ENCODE data around the gene TCHP.

DNA sequence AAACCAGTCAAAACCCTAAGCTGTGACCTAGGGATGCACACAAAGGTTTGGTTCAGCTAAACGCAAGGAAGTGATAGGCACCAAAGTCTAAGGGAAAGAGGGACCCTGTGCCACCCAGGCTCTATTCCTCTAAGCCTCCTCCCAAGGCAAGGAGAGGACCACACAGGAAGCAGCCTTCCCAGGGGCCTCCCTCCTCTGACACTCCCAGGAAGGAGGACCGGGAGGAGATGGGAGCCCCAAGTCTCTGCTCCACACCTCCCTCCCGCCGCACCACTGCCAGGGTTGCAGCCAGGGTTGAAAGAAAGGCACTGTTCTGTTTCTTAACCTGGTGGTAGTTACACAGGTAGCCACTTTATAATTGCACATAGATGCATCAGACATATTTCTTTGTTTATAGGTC is 21.9 kb downstream of the TCHP start:
- no peak for TF ChIP-seq JUNB (IDR thresholded peaks at IDR 0.05; ENCODE audit: unreplicated experiment)
- TF ChIP-seq, protein P1, sequence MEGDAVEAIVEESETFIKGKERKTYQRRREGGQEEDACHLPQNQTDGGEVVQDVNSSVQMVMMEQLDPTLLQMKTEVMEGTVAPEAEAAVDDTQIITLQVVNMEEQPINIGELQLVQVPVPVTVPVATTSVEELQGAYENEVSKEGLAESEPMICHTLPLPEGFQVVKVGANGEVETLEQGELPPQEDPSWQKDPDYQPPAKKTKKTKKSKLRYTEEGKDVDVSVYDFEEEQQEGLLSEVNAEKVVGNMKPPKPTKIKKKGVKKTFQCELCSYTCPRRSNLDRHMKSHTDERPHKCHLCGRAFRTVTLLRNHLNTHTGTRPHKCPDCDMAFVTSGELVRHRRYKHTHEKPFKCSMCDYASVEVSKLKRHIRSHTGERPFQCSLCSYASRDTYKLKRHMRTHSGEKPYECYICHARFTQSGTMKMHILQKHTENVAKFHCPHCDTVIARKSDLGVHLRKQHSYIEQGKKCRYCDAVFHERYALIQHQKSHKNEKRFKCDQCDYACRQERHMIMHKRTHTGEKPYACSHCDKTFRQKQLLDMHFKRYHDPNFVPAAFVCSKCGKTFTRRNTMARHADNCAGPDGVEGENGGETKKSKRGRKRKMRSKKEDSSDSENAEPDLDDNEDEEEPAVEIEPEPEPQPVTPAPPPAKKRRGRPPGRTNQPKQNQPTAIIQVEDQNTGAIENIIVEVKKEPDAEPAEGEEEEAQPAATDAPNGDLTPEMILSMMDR (conservative IDR thresholded peaks at IDR 0.05; ENCODE audit: low read depth in 2 of 2) = no peak
- no peak for TF ChIP-seq EZH2phosphoT487 (IDR thresholded peaks at IDR 0.05; ENCODE audit: unreplicated experiment)
- TF ChIP-seq EZH2 (IDR thresholded peaks at IDR 0.05; ENCODE audit: low read depth, unreplicated experiment) = no peak
- TF ChIP-seq REST (IDR thresholded peaks at IDR 0.05; ENCODE audit: unreplicated experiment) = no peak
- no peak for TF ChIP-seq ZNF114 (CRISPR knock-in tag; IDR thresholded peaks at IDR 0.05)
- no peak for TF ChIP-seq POLR2AphosphoS5 (IDR thresholded peaks at IDR 0.05; ENCODE audit: low read depth)
- no peak for TF ChIP-seq ZNF331 (CRISPR knock-in tag; IDR thresholded peaks at IDR 0.05; ENCODE audit: low read depth)
- TF ChIP-seq CREB1 (CRISPR knock-in tag; IDR thresholded peaks at IDR 0.05; ENCODE audit: low read depth) = no peak
- no peak for TF ChIP-seq STAT1 (IDR thresholded peaks at IDR 0.05; ENCODE audit: unreplicated experiment)
- TF ChIP-seq ETS1 (IDR thresholded peaks at IDR 0.05) = no peak
- TF ChIP-seq NANOG (IDR thresholded peaks at IDR 0.05; ENCODE audit: borderline replicate concordance) = no peak
